SH-SY5Y (cell line): ENCODE measurements around the gene STXBP6.

Source experiments
- GATA2 ChIP-seq: IDR thresholded peaks from 2 replicates; pipeline ENCODE4 v1.6.1; 2011; ENCODE audit warnings: mild to moderate bottlenecking, low read depth, low read length
- GATA3 ChIP-seq: IDR thresholded peaks from 2 replicates; pipeline ENCODE4 v1.6.1; 2011; ENCODE audit warnings: low read depth, mild to moderate bottlenecking, low read length, moderate library complexity

GRCh38 chr14:25003537-25003936, 46.4 kb downstream of the STXBP6 start:
- TF ChIP-seq GATA3 (no peak), GATA2 (no peak)
